ENCODE data around the gene INO80.

Gene INO80

GRCh38 chr15:40990080-40990479 lies 126.0 kb downstream of the INO80 start:
- Histone ChIP-seq H3K4me3 (ENCODE audit: low read depth in 1 of 2, low read length in 1 of 2) (no peak overlapping the region), H3K4me1 (ENCODE audit: control insufficient read depth in 1 of 2, insufficient read depth in 1 of 2, low read depth in 1 of 2, low read length in 1 of 2) (no peaks in the 10 kb centered on the region), H3K36me3 (peaks cover 68% of the 10 kb centered on the region), H3K27ac (no peak overlapping the region), H3K27me3 (no peaks in the 10 kb centered on the region), H3K9me3 (no peaks in the 10 kb centered on the region)
- no peak for TF ChIP-seq CTCF (IDR thresholded peaks at IDR 0.05)

DNA sequence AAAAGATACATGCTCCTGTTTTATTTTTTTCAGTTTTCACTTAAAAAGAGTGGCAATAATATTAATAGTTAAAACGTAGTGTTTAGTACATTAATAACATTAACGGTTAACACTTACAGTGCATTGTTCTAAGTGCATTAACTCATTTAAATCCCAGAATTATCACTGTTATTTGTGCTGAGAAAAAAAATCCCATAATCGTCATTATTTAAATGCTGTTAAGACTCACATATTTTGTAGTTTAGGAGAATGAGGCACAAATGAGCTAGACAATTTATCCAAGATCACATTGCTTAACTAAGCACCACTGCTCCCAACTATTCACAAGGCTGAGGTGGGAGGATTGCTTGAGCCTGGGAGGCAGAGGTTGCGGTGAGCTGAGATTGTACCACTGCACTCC lies 127.9 kb downstream of the INO80 start:
- Histone ChIP-seq H3K27me3 (no peaks in the 10 kb centered on the region), H3K27ac (no peak overlapping the region), H3K4me3 (ENCODE audit: low read depth in 1 of 2, low read length in 1 of 2) (no peak overlapping the region), H3K4me1 (ENCODE audit: control insufficient read depth in 1 of 2, insufficient read depth in 1 of 2, low read depth in 1 of 2, low read length in 1 of 2) (no peaks in the 10 kb centered on the region), H3K36me3 (peaks cover 73% of the 10 kb centered on the region), H3K9me3 (no peaks in the 10 kb centered on the region)
- TF ChIP-seq CTCF (IDR thresholded peaks at IDR 0.05): no peak

- Histone ChIP-seq H3K4me3 (ENCODE audit: low read depth in 1 of 2, low read length in 1 of 2) (no peak overlapping the region), H3K36me3 (peaks cover 80% of the 10 kb centered on the region), H3K27ac (no peak overlapping the region), H3K27me3 (no peaks in the 10 kb centered on the region), H3K4me1 (ENCODE audit: control insufficient read depth in 1 of 2, insufficient read depth in 1 of 2, low read depth in 1 of 2, low read length in 1 of 2) (no peaks in the 10 kb centered on the region), H3K9me3 (no peaks in the 10 kb centered on the region)
- TF ChIP-seq CTCF (IDR thresholded peaks at IDR 0.05): no peak
These were observed 129.3 kb downstream of the INO80 start for GRCh38 chr15:40986820-40987219.

- Histone ChIP-seq H3K27me3 (no peaks in the 10 kb centered on the region), H3K9me3 (no peaks in the 10 kb centered on the region), H3K36me3 (peaks cover 84% of the 10 kb centered on the region), H3K4me3 (ENCODE audit: low read depth in 1 of 2, low read length in 1 of 2) (no peak overlapping the region), H3K27ac (no peak overlapping the region), H3K4me1 (ENCODE audit: control insufficient read depth in 1 of 2, insufficient read depth in 1 of 2, low read depth in 1 of 2, low read length in 1 of 2) (no peaks in the 10 kb centered on the region)
- TF ChIP-seq CTCF (IDR thresholded peaks at IDR 0.05): no peak
These were observed 130.3 kb downstream of the INO80 start for GRCh38 chr15:40985541-40986330.

- no peak overlapping the region for H3K4me3 ChIP-seq (ENCODE audit: low read depth in 1 of 2, low read length in 1 of 2)
- no peak overlapping the region for H3K27ac ChIP-seq
- H3K9me3 ChIP-seq: no peaks in the 10 kb centered on the region
- H3K4me1 ChIP-seq (ENCODE audit: control insufficient read depth in 1 of 2, insufficient read depth in 1 of 2, low read depth in 1 of 2, low read length in 1 of 2): no peaks in the 10 kb centered on the region
- H3K36me3 ChIP-seq: peaks cover 86% of the 10 kb centered on the region
- TF ChIP-seq CTCF (IDR thresholded peaks at IDR 0.05): no peak
- no peaks in the 10 kb centered on the region for H3K27me3 ChIP-seq
These were observed 131.1 kb downstream of the INO80 start for GRCh38 chr15:40984964-40985363.
